Lower leg skin (tissue), 3 donors: ENCODE measurements around the gene FKBP1A.

Source experiments
- POLR2A ChIP-seq, 2 donors: fragments of 450-650 bp; IDR thresholded peaks; one replicate each; pipeline ENCODE4 v1.6.1; 2016 to 2017; ENCODE audit warnings: antibody characterized with exemption in 2 of 2, mild to moderate bottlenecking in 1 of 2, moderate library complexity in 1 of 2
- TF ChIP-seq, protein P1 (sequence below), 3 donors: fragments of 450-650 bp; IDR thresholded peaks; one replicate each; pipeline ENCODE4 v1.5.1; 2016; ENCODE audit warnings: antibody characterized with exemption in 3 of 3, mild to moderate bottlenecking in 3 of 3, moderate library complexity in 2 of 3

DNA sequence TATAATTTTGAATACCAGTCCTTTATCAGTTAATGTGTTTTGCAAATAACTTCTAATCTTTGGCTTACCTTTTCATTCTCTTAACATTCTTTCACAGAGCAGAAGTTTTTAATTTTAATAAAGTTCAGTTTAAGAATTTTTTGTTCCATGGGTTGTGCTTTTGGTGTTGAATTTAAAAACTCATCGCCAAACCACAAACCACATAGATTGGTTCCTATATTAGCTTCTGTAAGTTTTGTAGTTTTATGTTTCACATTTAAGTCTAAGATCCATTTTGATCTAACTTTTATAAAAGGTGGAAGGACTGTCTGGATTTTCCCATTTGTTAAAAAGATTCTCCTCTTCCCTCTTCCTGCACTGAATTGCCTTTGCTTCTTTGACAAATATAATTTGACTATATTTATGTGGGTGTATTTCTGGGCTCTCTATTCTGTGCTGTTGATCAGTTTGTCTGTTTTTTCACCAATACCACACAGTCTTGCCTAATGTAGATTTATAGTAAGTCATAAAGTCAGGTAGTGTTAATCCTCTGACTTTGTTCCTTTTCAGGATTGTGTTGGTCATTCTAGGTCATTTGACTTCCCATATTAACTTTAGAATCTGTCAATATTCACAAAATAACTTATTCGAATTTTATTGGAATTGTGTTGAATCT lies 46.4 kb downstream of the FKBP1A start:
- TF ChIP-seq, protein P1, sequence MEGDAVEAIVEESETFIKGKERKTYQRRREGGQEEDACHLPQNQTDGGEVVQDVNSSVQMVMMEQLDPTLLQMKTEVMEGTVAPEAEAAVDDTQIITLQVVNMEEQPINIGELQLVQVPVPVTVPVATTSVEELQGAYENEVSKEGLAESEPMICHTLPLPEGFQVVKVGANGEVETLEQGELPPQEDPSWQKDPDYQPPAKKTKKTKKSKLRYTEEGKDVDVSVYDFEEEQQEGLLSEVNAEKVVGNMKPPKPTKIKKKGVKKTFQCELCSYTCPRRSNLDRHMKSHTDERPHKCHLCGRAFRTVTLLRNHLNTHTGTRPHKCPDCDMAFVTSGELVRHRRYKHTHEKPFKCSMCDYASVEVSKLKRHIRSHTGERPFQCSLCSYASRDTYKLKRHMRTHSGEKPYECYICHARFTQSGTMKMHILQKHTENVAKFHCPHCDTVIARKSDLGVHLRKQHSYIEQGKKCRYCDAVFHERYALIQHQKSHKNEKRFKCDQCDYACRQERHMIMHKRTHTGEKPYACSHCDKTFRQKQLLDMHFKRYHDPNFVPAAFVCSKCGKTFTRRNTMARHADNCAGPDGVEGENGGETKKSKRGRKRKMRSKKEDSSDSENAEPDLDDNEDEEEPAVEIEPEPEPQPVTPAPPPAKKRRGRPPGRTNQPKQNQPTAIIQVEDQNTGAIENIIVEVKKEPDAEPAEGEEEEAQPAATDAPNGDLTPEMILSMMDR (IDR thresholded peaks at IDR 0.05): no peak
- no peak for TF ChIP-seq POLR2A (IDR thresholded peaks at IDR 0.05)
